ENCODE measurements around the gene MAN1B1.
"Not testable (repeated sequence)": the region's sequence is repeated elsewhere in the genome, so short reads cannot be mapped to it uniquely, and the experiment has no call there.

Gene MAN1B1

GRCh38 chr9:137128158-137128861, 41.5 kb downstream of the MAN1B1 start:
- DNase-seq (ENCODE audit: low spot score), result no peak

DNA sequence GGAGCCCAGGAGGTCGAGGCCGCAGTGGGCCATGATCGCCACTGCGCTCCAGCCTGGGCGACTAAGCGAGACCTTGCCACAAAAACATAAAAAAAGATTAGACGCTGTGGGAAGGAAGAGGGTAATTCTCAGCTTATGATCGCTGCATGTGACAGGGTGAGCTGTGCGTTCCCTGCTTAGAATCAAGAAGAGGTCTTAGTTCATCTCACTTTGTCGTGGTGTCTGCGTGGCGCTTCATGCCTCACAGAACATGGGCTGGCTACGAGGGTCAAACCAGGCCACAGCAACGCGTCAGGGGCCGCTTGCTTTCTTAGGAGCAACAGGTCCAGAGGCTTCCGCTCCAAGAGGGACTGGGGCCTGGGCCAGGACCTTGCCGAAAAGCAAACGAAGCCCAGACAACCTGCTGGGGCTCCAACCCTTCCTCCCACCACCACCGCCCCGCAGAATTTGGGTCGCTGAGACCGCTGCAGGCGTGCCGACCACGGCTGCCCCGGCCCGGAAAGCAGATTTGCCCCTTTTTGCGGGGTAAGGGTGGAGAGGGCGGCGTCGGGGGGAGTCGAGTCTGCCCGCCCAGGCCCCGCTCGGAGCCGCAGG, 42.2 kb downstream of the MAN1B1 start:
- no peak for DNase-seq (ENCODE audit: low spot score)

- peak; percentile 97 for DNase-seq (ENCODE audit: low spot score)
Measured at GRCh38 chr9:137129456-137130175, 42.8 kb downstream of the MAN1B1 start.

GRCh38 chr9:137130176-137130755, 43.5 kb downstream of the MAN1B1 start:
- DNase-seq (ENCODE audit: low spot score), result no peak

DNA sequence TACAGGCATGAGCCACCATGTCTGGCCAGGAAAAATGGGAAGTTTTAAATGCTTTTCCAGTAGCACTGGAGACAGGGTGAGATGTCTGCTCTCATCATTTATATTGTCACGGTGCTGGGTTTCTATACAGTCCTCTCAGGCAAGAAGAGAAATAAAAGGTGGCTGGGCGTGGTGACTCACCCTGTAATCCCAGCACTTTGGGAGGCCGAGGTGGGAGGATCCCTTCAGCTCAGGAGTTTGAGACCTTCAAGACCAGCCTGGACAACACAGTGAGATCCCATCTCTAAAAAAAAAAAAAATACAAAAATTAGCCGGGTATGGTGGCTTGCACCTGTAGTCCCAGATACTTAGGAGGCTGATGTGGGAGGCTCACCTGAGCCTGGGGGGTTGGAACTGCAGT, 47.4 kb downstream of the MAN1B1 start:
- DNase-seq (ENCODE audit: low spot score), result no peak

GRCh38 chr9:137135154-137135553, 48.4 kb downstream of the MAN1B1 start:
- DNase-seq (ENCODE audit: low spot score), result not testable (repeated sequence)

DNA sequence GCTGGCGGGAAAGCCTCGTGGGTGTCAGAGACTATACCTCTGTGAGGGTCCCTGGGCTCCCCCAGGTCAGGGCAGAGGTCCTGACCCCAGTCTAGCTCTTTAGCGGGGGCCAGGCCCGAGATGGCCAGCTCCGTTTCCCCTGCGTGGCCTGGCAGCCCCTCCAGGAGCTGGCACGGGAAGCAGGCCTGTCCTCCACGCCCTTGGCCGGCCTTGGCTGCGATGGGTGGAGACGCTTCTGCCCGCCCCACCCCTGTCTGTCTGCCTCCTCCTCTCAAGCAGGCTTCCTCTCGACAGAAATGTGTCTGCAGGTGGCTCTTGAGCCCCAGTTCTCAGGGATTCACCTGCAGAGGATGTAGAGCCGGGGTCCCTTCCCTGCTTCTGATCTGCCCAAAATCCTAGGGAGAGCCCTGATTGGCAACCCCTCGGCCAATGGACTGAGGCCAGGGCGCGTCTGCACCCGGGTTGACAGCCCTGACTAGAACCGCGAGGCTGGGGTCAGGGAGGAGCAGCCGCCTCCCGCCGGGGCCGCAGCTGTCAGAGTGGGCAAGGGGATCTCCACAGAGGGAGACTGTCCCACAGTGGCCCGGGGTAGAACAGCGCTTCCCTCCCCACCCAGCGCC, 49.6 kb downstream of the MAN1B1 start:
- no peak for DNase-seq (ENCODE audit: low spot score)

GRCh38 chr9:137136881-137137607, 50.3 kb downstream of the MAN1B1 start:
- DNase-seq (ENCODE audit: low spot score), result no peak

- no peak for DNase-seq (ENCODE audit: low spot score)
Measured at GRCh38 chr9:137138058-137138721, 51.4 kb downstream of the MAN1B1 start.

DNA sequence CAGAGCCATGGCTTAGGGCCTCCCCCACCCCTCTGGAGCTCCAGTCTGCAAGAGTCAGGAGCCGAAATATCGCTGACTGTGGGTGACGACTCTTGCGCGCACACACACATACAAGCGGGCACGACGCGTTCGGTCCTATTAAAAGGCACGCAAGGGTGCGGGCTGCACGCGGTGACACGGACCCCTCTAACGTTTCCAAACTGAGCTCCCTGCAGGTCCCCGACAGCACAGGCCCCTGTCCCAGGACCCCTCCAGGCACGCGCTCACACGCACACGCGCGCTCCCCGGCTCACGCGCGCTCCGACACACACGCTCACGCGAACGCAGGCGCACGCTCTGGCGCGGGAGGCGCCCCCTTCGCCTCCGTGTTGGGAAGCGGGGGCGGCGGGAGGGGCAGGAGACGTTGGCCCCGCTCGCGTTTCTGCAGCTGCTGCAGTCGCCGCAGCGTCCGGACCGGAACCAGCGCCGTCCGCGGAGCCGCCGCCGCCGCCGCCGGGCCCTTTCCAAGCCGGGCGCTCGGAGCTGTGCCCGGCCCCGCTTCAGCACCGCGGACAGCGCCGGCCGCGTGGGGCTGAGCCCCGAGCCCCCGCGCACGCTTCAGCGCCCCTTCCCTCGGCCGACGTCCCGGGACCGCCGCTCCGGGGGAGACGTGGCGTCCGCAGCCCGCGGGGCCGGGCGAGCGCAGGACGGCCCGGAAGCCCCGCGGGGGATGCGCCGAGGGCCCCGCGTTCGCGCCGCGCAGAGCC, 52.1 kb downstream of the MAN1B1 start, which contains the start of gene GRIN1:
Gene GRIN1 (plus strand): TSS at position 433 of the 746 bp plus-strand sequence. CDS start 333 bp downstream, outside the sequence.
- DNase-seq (ENCODE audit: low spot score), result no peak

GRCh38 chr9:137139468-137140150, 52.8 kb downstream of the MAN1B1 start:
- DNase-seq (ENCODE audit: low spot score), result no peak

DNA sequence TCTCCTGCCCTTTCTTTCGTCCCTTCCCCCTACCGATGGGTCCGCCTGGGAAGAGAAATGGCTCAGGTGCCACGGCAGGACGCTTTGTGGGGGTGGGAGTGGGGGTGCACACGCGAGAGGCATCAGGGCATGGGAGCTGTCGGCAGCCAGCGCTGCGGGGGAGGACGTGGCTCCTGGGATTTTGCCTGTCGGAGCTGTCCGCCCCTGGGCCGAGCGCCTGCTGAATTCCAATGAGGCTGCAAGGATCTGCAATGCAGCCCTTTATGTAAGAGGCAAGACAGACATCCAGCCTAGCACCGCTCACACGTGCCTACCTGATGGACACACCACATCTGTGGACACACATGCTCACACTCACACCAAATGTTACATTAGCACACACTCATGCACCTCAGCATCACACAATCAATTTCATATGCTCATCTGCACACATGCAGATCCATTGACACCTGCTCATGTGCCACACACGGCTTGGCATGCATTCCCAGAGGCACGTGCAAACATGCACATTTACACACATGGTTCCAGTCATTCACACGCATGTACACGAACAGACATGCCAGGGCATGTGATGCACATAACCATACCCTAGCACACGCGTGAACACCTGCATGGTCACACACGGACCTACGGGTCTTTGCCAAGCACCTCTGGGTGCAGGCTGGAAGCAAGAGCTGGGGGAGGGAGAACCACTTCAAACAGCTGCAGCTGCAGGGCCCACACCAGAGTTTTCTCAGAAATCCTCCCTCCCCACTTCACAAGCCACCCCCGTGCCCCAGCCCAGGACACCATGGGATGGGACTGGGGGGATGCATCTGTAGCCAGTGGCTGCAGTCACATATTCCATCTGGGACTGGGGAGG, 53.6 kb downstream of the MAN1B1 start:
- DNase-seq (ENCODE audit: low spot score), result no peak

DNA sequence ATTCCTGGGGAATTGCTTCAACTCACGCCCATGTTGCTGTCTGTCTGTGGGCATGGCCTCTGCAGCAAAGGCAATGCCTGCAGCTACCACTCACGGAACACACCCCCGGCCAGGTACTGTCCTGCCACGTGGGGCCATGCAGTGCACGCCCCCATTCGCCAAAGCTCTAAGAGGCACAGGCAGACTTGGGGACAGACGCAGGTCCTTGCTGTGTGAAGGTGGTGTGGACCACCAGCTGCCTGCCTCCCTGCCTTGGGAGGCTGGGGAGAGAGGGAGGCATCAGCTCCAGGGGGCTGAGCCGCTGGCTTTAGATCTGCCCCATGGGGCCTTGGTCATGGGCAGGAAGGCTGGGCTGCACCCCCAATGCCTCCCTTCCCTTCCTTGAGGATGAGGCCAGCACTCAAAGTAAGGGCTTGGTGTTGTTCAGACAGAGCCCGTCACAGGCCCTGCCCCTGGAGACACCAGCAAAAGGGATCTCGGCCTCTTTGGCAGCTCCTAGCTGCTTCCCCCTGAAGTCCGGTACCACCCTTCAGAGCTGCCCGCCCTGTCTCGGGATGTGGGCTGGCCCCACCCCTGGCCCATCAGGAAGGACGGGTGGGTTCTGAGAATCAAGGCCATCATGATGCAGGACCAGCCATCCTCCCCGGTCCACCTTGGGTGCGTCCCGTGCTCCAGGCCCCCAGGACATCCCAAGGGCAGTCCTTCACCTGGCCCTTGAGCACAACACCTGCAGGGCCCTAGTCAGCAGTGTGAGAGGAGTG, 54.4 kb downstream of the MAN1B1 start:
- DNase-seq (ENCODE audit: low spot score), result no peak

GRCh38 chr9:137141976-137142936, 55.5 kb downstream of the MAN1B1 start:
- DNase-seq (ENCODE audit: low spot score), result no peak

DNA sequence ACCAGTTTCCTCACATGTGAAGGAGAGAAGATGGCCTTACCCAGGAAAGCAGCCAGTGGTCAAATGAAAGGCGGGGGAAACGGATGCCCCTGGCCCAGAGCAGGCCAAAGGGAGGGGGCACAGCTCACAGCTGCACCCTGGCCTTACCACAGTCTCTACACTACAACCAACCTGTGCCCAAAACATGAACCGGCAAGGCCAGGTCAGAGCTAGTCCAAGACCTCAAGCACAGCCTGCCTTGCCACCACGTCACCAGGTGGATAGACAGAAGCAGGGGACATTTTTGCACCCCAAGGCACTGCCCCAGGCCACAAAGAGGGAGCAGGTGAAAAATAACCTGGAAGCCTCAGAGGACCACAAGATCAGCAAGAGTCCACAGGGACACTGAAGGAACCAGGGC, 56.7 kb downstream of the MAN1B1 start:
- no peak for DNase-seq (ENCODE audit: low spot score)

DNA sequence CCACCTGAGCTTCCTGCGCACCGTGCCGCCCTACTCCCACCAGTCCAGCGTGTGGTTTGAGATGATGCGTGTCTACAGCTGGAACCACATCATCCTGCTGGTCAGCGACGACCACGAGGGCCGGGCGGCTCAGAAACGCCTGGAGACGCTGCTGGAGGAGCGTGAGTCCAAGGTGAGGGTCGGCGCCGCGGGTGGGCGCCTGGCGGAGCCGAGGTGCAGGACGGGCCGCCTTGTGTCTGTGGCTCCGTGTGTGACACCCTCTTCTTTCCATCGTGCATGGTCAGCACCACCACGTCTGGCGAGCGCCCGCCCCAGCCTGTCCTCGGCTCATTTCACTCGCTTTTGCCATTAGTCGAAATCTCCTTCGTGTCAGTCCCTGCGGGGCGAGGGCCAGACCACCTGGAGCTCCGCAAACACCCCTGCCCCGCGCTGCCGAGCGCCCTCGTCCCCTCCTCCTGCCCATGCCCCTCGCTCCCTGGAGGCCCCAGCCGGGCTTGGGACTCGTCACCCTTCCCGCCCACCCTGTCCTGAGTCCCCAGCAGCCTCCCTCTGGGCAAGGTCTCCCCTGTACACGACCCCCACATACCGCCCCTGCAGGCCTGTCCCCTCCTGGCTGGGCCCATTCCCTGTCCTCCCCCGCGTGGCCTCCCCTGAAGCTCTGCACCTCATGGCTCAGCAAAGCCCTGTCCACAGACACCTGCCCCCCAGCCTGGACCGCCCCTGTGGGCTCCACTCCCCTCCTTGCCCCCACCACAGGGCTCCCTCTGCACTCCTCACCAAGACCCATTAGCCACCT, 59.1 kb downstream of the MAN1B1 start:
- DNase-seq (ENCODE audit: low spot score), result no peak
